CD14-positive monocyte (primary cell): Measurements from ENCODE around the gene ERI2. TPM values are rescaled to one million over a fixed set of nuclear protein-coding genes. Genes with fewer than 3 reads are reported as not detected.

Experiments
- DNase-seq, 3 donors: peaks; one replicate each; pipeline ENCODE4 v3.0.0-alpha.2; 2011 to 2022
- H2AFZ ChIP-seq: 2 replicates; pipeline ENCODE4 v1.6.0; 2012; ENCODE audit warnings: mild to moderate bottlenecking, low read depth, low read length, inconsistent platforms; ENCODE audit not compliant: insufficient read depth, poor library complexity, severe bottlenecking
- H3K27ac ChIP-seq, 2 donors: 1 replicate in 1 of 2; 2 replicates in 1 of 2; pipeline ENCODE4 v1.5.1; 2012 to 2013; ENCODE audit warnings: low read length in 2 of 2, control low read depth in 1 of 2, inconsistent platforms in 1 of 2, low read depth in 1 of 2, mild to moderate bottlenecking in 1 of 2
- H3K27me3 ChIP-seq, 2 donors: one replicate each; pipeline versions ENCODE4 v1.6.0 to v1.6.1; 2011 to 2013; ENCODE audit warnings: low read length in 2 of 2; ENCODE audit not compliant: control insufficient read depth in 2 of 2, insufficient read depth in 2 of 2
- H3K36me3 ChIP-seq, 2 donors: replicated peaks in 1 of 2; 1 replicate in 1 of 2; 2 replicates in 1 of 2; pipeline versions ENCODE4 v1.5.1 to v1.6.1; 2012 to 2013; ENCODE audit warnings: low read length in 2 of 2, control low read depth in 1 of 2, inconsistent platforms in 1 of 2, mild to moderate bottlenecking in 1 of 2; ENCODE audit not compliant: insufficient read depth in 2 of 2, control insufficient read depth in 1 of 2
- H3K4me1 ChIP-seq, 2 donors: 1 replicate in 1 of 2; 2 replicates in 1 of 2; pipeline versions ENCODE4 v1.5.1 to v1.6.1; 2012 to 2013; ENCODE audit warnings: low read length in 2 of 2, control low read depth in 1 of 2, inconsistent platforms in 1 of 2, mild to moderate bottlenecking in 1 of 2, moderate library complexity in 1 of 2; ENCODE audit not compliant: insufficient read depth in 2 of 2, control insufficient read depth in 1 of 2
- H3K4me2 ChIP-seq: replicated peaks from 2 replicates; pipeline ENCODE3; 2012; ENCODE audit warnings: low read length, moderate library complexity, mild to moderate bottlenecking; ENCODE audit not compliant: poor library complexity, severe bottlenecking; ENCODE audit errors: extremely low read depth
- H3K4me3 ChIP-seq, 3 experiments: fragments of 200-600 bp in 1 of 3; sonication (generic) in 1 of 3; replicated peaks in 1 of 3; 1 replicate in 2 of 3; 2 replicates in 1 of 3; pipeline ENCODE4 v1.5.1; 2011 to 2013; ENCODE audit warnings: low read length in 3 of 3, mild to moderate bottlenecking in 3 of 3, control low read depth in 2 of 3, low read depth in 2 of 3, inconsistent platforms in 1 of 3, moderate library complexity in 1 of 3
- H3K79me2 ChIP-seq: 2 replicates; pipeline ENCODE4 v1.6.0; 2012; ENCODE audit warnings: mild to moderate bottlenecking, control low read depth, inconsistent platforms, low read length, moderate library complexity; ENCODE audit not compliant: insufficient read depth
- H3K9ac ChIP-seq: 2 replicates; pipeline ENCODE4 v1.6.0; 2017; ENCODE audit warnings: low read length, mild to moderate bottlenecking; ENCODE audit not compliant: insufficient read depth, poor library complexity, severe bottlenecking
- H3K9me3 ChIP-seq, 2 donors: replicated peaks in 1 of 2; 1 replicate in 1 of 2; 2 replicates in 1 of 2; pipeline versions ENCODE4 v1.5.1 to v1.6.1; 2012 to 2013; ENCODE audit warnings: low read length in 2 of 2, control low read depth in 1 of 2; ENCODE audit not compliant: control insufficient read depth in 1 of 2, insufficient read depth in 1 of 2
- H4K20me1 ChIP-seq: 2 replicates; pipeline ENCODE4 v1.6.0; 2012; ENCODE audit warnings: mild to moderate bottlenecking, low read length, control low read depth, moderate library complexity; ENCODE audit not compliant: insufficient read depth
- H3K27ac Mint-ChIP-seq, 7 donors: one replicate each; pipeline ENCODE4 v1.8.0; 2020; ENCODE audit warnings: mild to moderate bottlenecking in 7 of 7, mixed read lengths in 7 of 7, moderate library complexity in 6 of 7, inconsistent platforms in 2 of 7
- H3K27me3 Mint-ChIP-seq, 3 donors: one replicate each; pipeline ENCODE4 v1.8.0; 2021 to 2022; ENCODE audit warnings: low read depth in 3 of 3, mild to moderate bottlenecking in 3 of 3, mixed read lengths in 3 of 3, moderate library complexity in 3 of 3, inconsistent platforms in 1 of 3
- H3K36me3 Mint-ChIP-seq, 2 donors: one replicate each; pipeline ENCODE4 v1.8.0; 2020; ENCODE audit warnings: mixed read lengths in 2 of 2, inconsistent platforms in 1 of 2, mild to moderate bottlenecking in 1 of 2
- H3K4me1 Mint-ChIP-seq: one replicate; pipeline ENCODE4 v1.8.0; 2020; ENCODE audit warnings: mild to moderate bottlenecking, mixed read lengths
- H3K4me3 Mint-ChIP-seq, 2 donors: one replicate each; pipeline ENCODE4 v1.8.0; 2020; ENCODE audit warnings: mild to moderate bottlenecking in 2 of 2, mixed read lengths in 2 of 2, moderate library complexity in 1 of 2
- H3K9me3 Mint-ChIP-seq, 7 donors: one replicate each; pipeline ENCODE4 v1.8.0; 2020 to 2022; ENCODE audit warnings: mixed read lengths in 7 of 7, mild to moderate bottlenecking in 6 of 7, moderate library complexity in 6 of 7, inconsistent platforms in 2 of 7
- CTCF ChIP-seq: fragments of 200-600 bp; IDR thresholded peaks from one replicate; pipeline ENCODE4 v1.8.0; 2022; ENCODE audit warnings: antibody characterized with exemption, mild to moderate bottlenecking
- WGBS: methylation state at CpG from one replicate; pipeline ENCODE4 v1.1.5; 2013; ENCODE audit warnings: missing lambda C conversion rate; ENCODE audit not compliant: insufficient coverage; 5-methylcytosine and 5-hydroxymethylcytosine counted together
- intact Hi-C, 2 donors: fragments of 100-400 bp; cut with micrococcal nuclease; formaldehyde crosslinking; loops; one replicate each; pipeline versions ENCODE4 v1.15.0 to v1.15.1; 2023
- polyA plus RNA-seq, 3 donors: library from polyadenylated mRNA; depleted of rRNA in 1 of 3; unstranded in 2 of 3; stranded (reverse) in 1 of 3; fragments of 300-500 nt in 2 of 3; fragments of >200 nt in 1 of 3; fragmentation: Illumina TruSeq in 2 of 3; gene quantifications; 1 replicate in 2 of 3; 2 replicates in 1 of 3; pipeline ENCODE4 v1.2.3, GENCODE V29; 2012 to 2021

The ERI2 gene
- polyA plus RNA-seq, 3 donors: 4.0 to 10.5 (median 10.4) TPM

GRCh38 chr16:20849589-20850390 is 43.5 kb upstream of the ERI2 start:
- peak overlapping the region in 1 of 2 donors; percentile 28 for H3K27ac ChIP-seq
- H3K36me3 ChIP-seq: peaks cover 3 to 38% of the 10 kb centered on the region in 2 donors
- no peak overlapping the region for H3K4me3 Mint-ChIP-seq
- H3K27ac Mint-ChIP-seq: peak overlapping the region in 3 of 7 donors; percentile 63 to 70 (median 68)
- no peaks in the 10 kb centered on the region for H3K79me2 ChIP-seq
- no peaks in the 10 kb centered on the region for H3K9me3 ChIP-seq
- H3K9ac ChIP-seq: no peak overlapping the region
- H4K20me1 ChIP-seq: no peaks in the 10 kb centered on the region
- H3K4me1 Mint-ChIP-seq: peaks cover 17% of the 10 kb centered on the region
- TF ChIP-seq CTCF: peak; percentile 99
- H2AFZ ChIP-seq: peak overlapping the region; percentile 8
- H3K27me3 ChIP-seq: no peaks in the 10 kb centered on the region
- peaks cover 7 to 12% of the 10 kb centered on the region in 2 donors for H3K4me1 ChIP-seq
- H3K4me2 ChIP-seq: peak overlapping the region; percentile 21
- peak overlapping the region in 1 of 3 experiments; percentile 0 for H3K4me3 ChIP-seq
- peaks cover 16 to 27% of the 10 kb centered on the region in 2 donors for H3K36me3 Mint-ChIP-seq
- intact Hi-C loops: loop anchor here (2.0 kb wide), 2 partner anchors 233 to 235 kb away; no protein-coding TSS in a partner anchor
- WGBS: 0% methylated on average over 1 of the region's 6 CpGs
- DNase-seq: peak; percentile 43 to 65 (median 61)
- peaks cover 0 to 2% (median 0%) of the 10 kb centered on the region in 3 donors for H3K27me3 Mint-ChIP-seq
- no peaks in the 10 kb centered on the region for H3K9me3 Mint-ChIP-seq

DNA sequence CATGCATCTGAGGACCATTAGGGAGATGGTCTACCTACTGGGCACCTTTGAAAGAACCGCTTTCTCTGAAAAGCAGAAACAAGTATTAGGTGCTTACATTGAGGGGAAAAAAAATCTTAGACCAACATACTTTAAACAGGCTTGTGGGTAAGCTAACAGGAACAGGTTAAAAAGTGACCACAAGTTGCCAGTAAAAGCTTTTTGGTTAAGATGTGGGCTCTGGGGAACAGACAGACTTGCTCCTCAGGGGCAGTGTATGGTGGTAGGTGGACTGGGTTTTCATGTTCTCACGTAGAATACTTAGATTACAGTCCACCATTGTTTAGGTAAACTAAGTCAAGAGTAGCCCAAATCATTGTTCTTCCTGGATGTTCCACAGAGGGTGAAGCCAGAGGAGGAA is 41.3 kb upstream of the ERI2 start:
- DNase-seq: no peak
- Histone ChIP-seq H3K27ac (no peak overlapping the region), H3K4me3 (no peak overlapping the region), H4K20me1 (no peaks in the 10 kb centered on the region), H3K4me2 (no peak overlapping the region), H3K9ac (no peak overlapping the region), H3K9me3 (no peaks in the 10 kb centered on the region), H2AFZ (no peak overlapping the region), H3K79me2 (no peaks in the 10 kb centered on the region), H3K27me3 (no peaks in the 10 kb centered on the region), H3K4me1 (peaks cover 11 to 21% of the 10 kb centered on the region in 2 donors), H3K36me3 (peaks cover 3 to 17% of the 10 kb centered on the region in 2 donors)
- no peak for TF ChIP-seq CTCF
- Mint-ChIP-seq H3K9me3 (no peaks in the 10 kb centered on the region), H3K4me1 (peaks cover 27% of the 10 kb centered on the region), H3K27ac (peak overlapping the region in 1 of 7 donors; percentile 3), H3K4me3 (no peak overlapping the region), H3K36me3 (peaks cover 10 to 26% of the 10 kb centered on the region in 2 donors), H3K27me3 (no peaks in the 10 kb centered on the region)
- intact Hi-C loops: no loop called here
- WGBS: no CpG with 5 or more reads among the region's 2 CpGs
